HL-60 (cell line): ENCODE measurements around the gene MSRB3.

Experiments used
- DNase-seq, 2 experiments: peaks; one replicate each; pipeline ENCODE4 v3.0.0-alpha.2; 2010 to 2020; ENCODE audit warnings: low read depth in 1 of 2, low spot score in 1 of 2
- H3K27ac ChIP-seq: fragments of 250-450 bp; sonication (Bioruptor Pico); replicated peaks from 2 replicates; pipeline ENCODE4 v1.5.1; 2020; ENCODE audit warnings: mild to moderate bottlenecking, moderate library complexity
- H3K27me3 ChIP-seq: fragments of 250-450 bp; sonication (Bioruptor Pico); 2 replicates; pipeline ENCODE4 v1.5.1; 2021; ENCODE audit warnings: mild to moderate bottlenecking, moderate library complexity; ENCODE audit not compliant: insufficient read depth, poor library complexity, severe bottlenecking
- H3K4me3 ChIP-seq: replicated peaks from 2 replicates; pipeline ENCODE4 v1.5.1; 2011; ENCODE audit warnings: mild to moderate bottlenecking, control low read depth, low read length; ENCODE audit not compliant: insufficient read depth
- CTCF ChIP-seq: IDR thresholded peaks from one replicate; pipeline ENCODE4 v1.5.1; 2011; ENCODE audit warnings: low read length, control low read depth, inconsistent platforms; ENCODE audit not compliant: insufficient read depth
- GABPA ChIP-seq: IDR thresholded peaks from 2 replicates; pipeline ENCODE4 v1.6.1; 2012; ENCODE audit warnings: low read depth
- POLR2AphosphoS5 ChIP-seq: IDR thresholded peaks from 2 replicates; pipeline ENCODE4 v1.6.1; 2012; ENCODE audit warnings: low read depth
- REST ChIP-seq: IDR thresholded peaks from 2 replicates; pipeline ENCODE4 v1.6.1; 2012; ENCODE audit warnings: low read depth; ENCODE audit not compliant: insufficient replicate concordance
- SPI1 ChIP-seq: IDR thresholded peaks from 2 replicates; pipeline ENCODE4 v1.6.1; 2012; ENCODE audit warnings: low read depth, mild to moderate bottlenecking, borderline replicate concordance
- long read RNA-seq: library from polyadenylated mRNA; unstranded; transcript quantifications from one replicate; pipeline ENCODE4 v2.0.0, GENCODE V29; 2020

Gene MSRB3
- long read RNA-seq, full-length matches to known transcripts, result 115 of 144 reads
- long read RNA-seq, partial matches to known transcripts, result 4 of 144 reads
- long read RNA-seq, other reads (novel, unspliced or antisense), result 25 of 144 reads

- no peaks in the 10 kb centered on the region for H3K27me3 ChIP-seq
- TF ChIP-seq POLR2AphosphoS5, result no peak; the same call in 1 of the 2 replicates
- no peak for TF ChIP-seq GABPA
- TF ChIP-seq REST, result no peak
- TF ChIP-seq CTCF, result no peak
- no peak for TF ChIP-seq SPI1
- peak; percentile 33 to 53 for DNase-seq
- peak within 1 kb of the TSS; percentile 88 for H3K4me3 ChIP-seq
- peak within 1 kb of the TSS; percentile 88 for H3K27ac ChIP-seq
Observed at GRCh38 chr12:65278576-65279368, at the start of gene MSRB3. Gene MSRB3, plus strand, starts transcription at chr12:65278683. Its CDS starts 29,897 bp downstream, at chr12:65308580.

GRCh38 chr12:65229441-65229840 is 49.0 kb upstream of the MSRB3 start:
- no peak for DNase-seq
- TF ChIP-seq GABPA (no peak), POLR2AphosphoS5 (no peak), SPI1 (no peak), CTCF (no peak), REST (no peak)

GRCh38 chr12:65232476-65233077 is 45.9 kb upstream of the MSRB3 start:
- TF ChIP-seq GABPA (no peak), POLR2AphosphoS5 (no peak), CTCF (no peak), SPI1 (no peak), REST (no peak)
- Histone ChIP-seq H3K4me3 (no peak overlapping the region), H3K27ac (no peak overlapping the region), H3K27me3 (no peaks in the 10 kb centered on the region)
- no peak for DNase-seq

More at GRCh38 chr12:65229441-65229840, 49.0 kb upstream of the MSRB3 start:
- Histone ChIP-seq H3K27ac (no peak overlapping the region), H3K27me3 (no peaks in the 10 kb centered on the region), H3K4me3 (no peak overlapping the region)
